H9 (cell line): ENCODE data around the gene CFH. TPM values are rescaled to one million over a fixed set of nuclear protein-coding genes. Genes with fewer than 3 reads are reported as not detected.
"Not testable (repeated sequence)": the region's sequence is repeated elsewhere in the genome, so short reads cannot be mapped to it uniquely, and the experiment has no call there.

Experiments used
- DNase-seq: peaks from one replicate; pipeline ENCODE4 v3.0.0-alpha.2; 2017
- H2AFZ ChIP-seq: one replicate; pipeline ENCODE4 v1.6.1; 2013; ENCODE audit warnings: mild to moderate bottlenecking, low read length, control low read depth, moderate library complexity
- H2AK5ac ChIP-seq: 2 replicates; pipeline ENCODE4 v1.6.1; 2013; ENCODE audit warnings: low read length, control low read depth, mixed read lengths; ENCODE audit not compliant: insufficient read length
- H2BK120ac ChIP-seq: one replicate; pipeline ENCODE4 v1.6.1; 2013; ENCODE audit warnings: low read depth, mild to moderate bottlenecking, low read length, control low read depth, inconsistent platforms; ENCODE audit not compliant: poor library complexity, severe bottlenecking
- H2BK12ac ChIP-seq: 2 replicates; pipeline ENCODE4 v1.6.1; 2013; ENCODE audit warnings: low read length, control low read depth, mixed read lengths, low read depth; ENCODE audit not compliant: insufficient read length
- H2BK15ac ChIP-seq: 2 replicates; pipeline ENCODE4 v1.6.1; 2013; ENCODE audit warnings: low read depth, low read length, control low read depth
- H2BK20ac ChIP-seq: one replicate; pipeline ENCODE4 v1.6.1; 2013; ENCODE audit warnings: low read depth, mild to moderate bottlenecking, low read length, control low read depth, inconsistent platforms; ENCODE audit not compliant: poor library complexity, severe bottlenecking
- H2BK5ac ChIP-seq: 2 replicates; pipeline ENCODE4 v1.6.1; 2013; ENCODE audit warnings: low read length, control low read depth, mixed read lengths; ENCODE audit not compliant: insufficient read length
- H3K14ac ChIP-seq: 2 replicates; pipeline ENCODE4 v1.6.1; 2013; ENCODE audit warnings: low read length, control low read depth; ENCODE audit not compliant: insufficient read depth
- H3K18ac ChIP-seq: 2 replicates; pipeline ENCODE4 v1.6.1; 2013; ENCODE audit warnings: low read depth, mild to moderate bottlenecking, mixed read lengths, low read length, control low read depth; ENCODE audit not compliant: insufficient read length
- H3K23ac ChIP-seq: 2 replicates; pipeline ENCODE4 v1.6.1; 2013; ENCODE audit warnings: low read length, control low read depth, mixed read lengths, low read depth; ENCODE audit not compliant: insufficient read length
- H3K23me2 ChIP-seq: 2 replicates; pipeline ENCODE4 v1.6.1; 2013; ENCODE audit warnings: low read depth, mild to moderate bottlenecking, mixed read lengths, low read length, control low read depth; ENCODE audit not compliant: insufficient read length, poor library complexity, severe bottlenecking
- H3K27ac ChIP-seq: 2 replicates; pipeline ENCODE4 v1.5.1; 2013; ENCODE audit warnings: low read length, control low read depth, mixed read lengths, low read depth; ENCODE audit not compliant: insufficient read length
- H3K27me3 ChIP-seq: 2 replicates; pipeline ENCODE4 v1.6.1; 2013; ENCODE audit warnings: low read length, control low read depth, inconsistent platforms; ENCODE audit not compliant: insufficient read depth
- H3K4ac ChIP-seq: 2 replicates; pipeline ENCODE4 v1.6.1; 2013; ENCODE audit warnings: low read depth, mild to moderate bottlenecking, control low read depth, inconsistent platforms, low read length, moderate library complexity
- H3K4me1 ChIP-seq: 2 replicates; pipeline ENCODE4 v1.6.1; 2013; ENCODE audit warnings: low read length, control low read depth, inconsistent platforms; ENCODE audit not compliant: insufficient read depth
- H3K4me2 ChIP-seq: 2 replicates; pipeline ENCODE4 v1.6.1; 2013; ENCODE audit warnings: low read length, control low read depth, mixed read lengths; ENCODE audit not compliant: insufficient read length, insufficient read depth
- H3K56ac ChIP-seq: 2 replicates; pipeline ENCODE4 v1.6.1; 2013; ENCODE audit warnings: low read depth, mild to moderate bottlenecking, mixed read lengths, low read length, control low read depth; ENCODE audit not compliant: insufficient read length
- H3K79me1 ChIP-seq: 2 replicates; pipeline ENCODE4 v1.6.1; 2013; ENCODE audit warnings: low read depth, mild to moderate bottlenecking, moderate library complexity, low read length, control low read depth, inconsistent platforms; ENCODE audit not compliant: insufficient read depth, poor library complexity, severe bottlenecking
- H3K79me2 ChIP-seq: 2 replicates; pipeline ENCODE4 v1.6.1; 2013; ENCODE audit warnings: low read length, control low read depth, inconsistent platforms; ENCODE audit not compliant: insufficient read depth
- H3K9ac ChIP-seq: 2 replicates; pipeline ENCODE4 v1.6.1; 2013; ENCODE audit warnings: low read length, control low read depth, mixed read lengths; ENCODE audit not compliant: insufficient read length; ENCODE audit errors: extremely low read depth
- H3K9me3 ChIP-seq: one replicate; pipeline ENCODE4 v1.6.1; 2013; ENCODE audit warnings: low read depth, low read length, inconsistent platforms; ENCODE audit not compliant: control insufficient read depth
- H3T11ph ChIP-seq: one replicate; pipeline ENCODE4 v1.6.1; 2013; ENCODE audit warnings: mild to moderate bottlenecking, low read length, control low read depth, inconsistent platforms
- H4K20me1 ChIP-seq: one replicate; pipeline ENCODE4 v1.6.1; 2013; ENCODE audit not compliant: control insufficient read depth, insufficient read length, insufficient read depth
- H4K5ac ChIP-seq: 2 replicates; pipeline ENCODE4 v1.6.1; 2013; ENCODE audit warnings: low read depth, mild to moderate bottlenecking, mixed read lengths, low read length, control low read depth; ENCODE audit not compliant: insufficient read length
- H4K8ac ChIP-seq: replicated peaks from 2 replicates; pipeline ENCODE4 v1.6.1; 2013; ENCODE audit warnings: low read length, control low read depth, mixed read lengths, low read depth; ENCODE audit not compliant: insufficient read length
- H4K91ac ChIP-seq: 2 replicates; pipeline ENCODE4 v1.6.1; 2013; ENCODE audit warnings: low read depth, mild to moderate bottlenecking, moderate library complexity, mixed read lengths, low read length, control low read depth; ENCODE audit not compliant: insufficient read length
- H3K27ac Mint-ChIP-seq, 3 experiments: 2 replicates in 2 of 3; 3 replicates in 1 of 3; pipeline ENCODE4 v1.8.0; 2020 to 2021; ENCODE audit warnings: mixed read lengths in 3 of 3, mild to moderate bottlenecking in 1 of 3, moderate library complexity in 1 of 3
- H3K27me3 Mint-ChIP-seq: 2 replicates; pipeline ENCODE4 v1.8.0; 2021; ENCODE audit warnings: low read depth, mild to moderate bottlenecking, moderate library complexity, mixed read lengths
- H3K36me3 Mint-ChIP-seq, 3 experiments: 2 replicates in 2 of 3; 3 replicates in 1 of 3; pipeline ENCODE4 v1.8.0; 2020 to 2021; ENCODE audit warnings: low read depth in 3 of 3, mixed read lengths in 3 of 3; ENCODE audit not compliant: insufficient read depth in 1 of 3
- H3K4me1 Mint-ChIP-seq, 2 experiments: 2 replicates each; pipeline ENCODE4 v1.8.0; 2020; ENCODE audit warnings: mixed read lengths in 2 of 2
- H3K4me3 Mint-ChIP-seq, 2 experiments: 2 replicates in 1 of 2; 3 replicates in 1 of 2; pipeline ENCODE4 v1.8.0; 2020 to 2021; ENCODE audit warnings: mild to moderate bottlenecking in 2 of 2, mixed read lengths in 2 of 2, moderate library complexity in 1 of 2
- H3K9me3 Mint-ChIP-seq, 2 experiments: 2 replicates in 1 of 2; 3 replicates in 1 of 2; pipeline ENCODE4 v1.8.0; 2020; ENCODE audit warnings: mild to moderate bottlenecking in 2 of 2, mixed read lengths in 2 of 2, moderate library complexity in 1 of 2
- WGBS: extraction: QIAGEN DNeasy Blood & Tissue Kit; methylation state at CpG from one replicate; pipeline ENCODE4 v1.1.7; 2013; ENCODE audit warnings: missing lambda C conversion rate, low lambda C conversion rate, mixed read lengths; ENCODE audit not compliant: insufficient read length; ENCODE audit errors: extremely low coverage; 5-methylcytosine and 5-hydroxymethylcytosine counted together
- total RNA-seq: library from RNA; stranded (reverse); gene quantifications from 2 replicates; pipeline ENCODE4 v1.2.1, GENCODE V29; 2021
- TF ChIP-seq, protein P1 (sequence below): fragments of 200-600 bp; sonication (generic); conservative IDR thresholded peaks from 3 replicates; pipeline ENCODE4 v1.8.0; 2021; ENCODE audit warnings: antibody characterized with exemption, mild to moderate bottlenecking

The CFH gene
- total RNA-seq, 1 experiment from 2014 or later = not detected

DNA sequence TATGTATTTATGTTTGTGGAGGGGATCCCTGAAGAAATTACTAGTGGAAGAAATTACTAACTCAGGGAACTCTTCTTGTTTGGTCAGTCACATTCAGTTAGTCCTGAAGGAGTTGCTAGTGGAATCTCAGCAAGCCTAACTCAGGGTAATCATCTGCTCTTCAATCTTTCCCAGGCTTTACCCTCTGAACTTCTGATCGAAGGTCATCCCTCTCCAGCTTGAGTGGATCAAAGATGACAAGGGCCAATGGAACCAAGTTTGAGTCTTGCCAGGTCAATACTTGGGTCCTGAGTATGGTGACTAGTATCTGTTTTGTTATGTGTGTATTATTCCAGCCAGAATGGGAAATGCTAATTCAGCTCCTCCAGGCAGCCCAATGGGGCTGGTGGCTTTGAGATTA is 49.3 kb downstream of the CFH start:
- Histone ChIP-seq H2AFZ (no peak overlapping the region), H2AK5ac (no peak overlapping the region), H3T11ph (no peak overlapping the region), H3K27ac (no peak overlapping the region), H3K14ac (no peak overlapping the region), H3K79me1 (no peaks in the 10 kb centered on the region), H3K18ac (no peak overlapping the region), H3K56ac (no peak overlapping the region), H3K23ac (no peak overlapping the region), H3K27me3 (no peaks in the 10 kb centered on the region), H2BK15ac (no peak overlapping the region), H4K5ac (no peak overlapping the region), H4K20me1 (no peaks in the 10 kb centered on the region), H3K9me3 (no peaks in the 10 kb centered on the region), H2BK120ac (no peak overlapping the region), H3K4me2 (no peak overlapping the region), H3K9ac (no peak overlapping the region), H4K91ac (no peak overlapping the region), H3K23me2 (no peaks in the 10 kb centered on the region), H4K8ac (no peak overlapping the region), H3K4ac (no peak overlapping the region), H3K4me1 (no peaks in the 10 kb centered on the region), H2BK20ac (no peak overlapping the region), H2BK12ac (no peak overlapping the region), H3K79me2 (no peaks in the 10 kb centered on the region), H2BK5ac (no peak overlapping the region)
- Mint-ChIP-seq H3K4me1 (no peaks in the 10 kb centered on the region), H3K9me3 (no peaks in the 10 kb centered on the region; a peak in 1 of 5 replicates), H3K36me3 (no peaks in the 10 kb centered on the region), H3K27ac (no peak overlapping the region; a peak in 1 of 7 replicates), H3K27me3 (no peaks in the 10 kb centered on the region), H3K4me3 (no peak overlapping the region)
- TF ChIP-seq, protein P1, sequence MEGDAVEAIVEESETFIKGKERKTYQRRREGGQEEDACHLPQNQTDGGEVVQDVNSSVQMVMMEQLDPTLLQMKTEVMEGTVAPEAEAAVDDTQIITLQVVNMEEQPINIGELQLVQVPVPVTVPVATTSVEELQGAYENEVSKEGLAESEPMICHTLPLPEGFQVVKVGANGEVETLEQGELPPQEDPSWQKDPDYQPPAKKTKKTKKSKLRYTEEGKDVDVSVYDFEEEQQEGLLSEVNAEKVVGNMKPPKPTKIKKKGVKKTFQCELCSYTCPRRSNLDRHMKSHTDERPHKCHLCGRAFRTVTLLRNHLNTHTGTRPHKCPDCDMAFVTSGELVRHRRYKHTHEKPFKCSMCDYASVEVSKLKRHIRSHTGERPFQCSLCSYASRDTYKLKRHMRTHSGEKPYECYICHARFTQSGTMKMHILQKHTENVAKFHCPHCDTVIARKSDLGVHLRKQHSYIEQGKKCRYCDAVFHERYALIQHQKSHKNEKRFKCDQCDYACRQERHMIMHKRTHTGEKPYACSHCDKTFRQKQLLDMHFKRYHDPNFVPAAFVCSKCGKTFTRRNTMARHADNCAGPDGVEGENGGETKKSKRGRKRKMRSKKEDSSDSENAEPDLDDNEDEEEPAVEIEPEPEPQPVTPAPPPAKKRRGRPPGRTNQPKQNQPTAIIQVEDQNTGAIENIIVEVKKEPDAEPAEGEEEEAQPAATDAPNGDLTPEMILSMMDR = no peak
- no peak for DNase-seq
- no CpG with 5 or more reads among the region's 1 CpG for WGBS

DNA sequence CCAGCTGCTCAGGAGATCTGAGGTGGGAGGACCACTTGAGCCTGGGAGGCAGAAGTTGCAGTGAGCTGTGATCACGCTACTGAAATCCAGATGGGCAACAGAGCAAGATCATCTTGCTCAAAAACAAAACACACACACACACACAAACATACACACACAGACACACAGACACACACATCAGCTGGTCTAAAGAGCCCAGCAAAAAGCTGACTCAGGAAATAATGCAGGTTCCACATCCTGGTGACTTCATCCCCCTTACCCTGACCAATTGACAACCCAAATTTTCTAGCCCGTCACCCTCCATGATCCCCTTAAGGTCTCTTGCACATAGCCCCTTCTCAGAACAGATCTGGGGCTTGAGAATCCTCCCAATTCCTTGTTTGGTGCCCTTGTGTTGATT is 58.0 kb downstream of the CFH start:
- not testable (repeated sequence) for H3K56ac ChIP-seq, H3K27me3 Mint-ChIP-seq, H2BK12ac ChIP-seq, H2BK15ac ChIP-seq, H3K4me3 Mint-ChIP-seq, H4K91ac ChIP-seq, H3K9me3 ChIP-seq, H3K9ac ChIP-seq, DNase-seq, H4K20me1 ChIP-seq, H2BK120ac ChIP-seq, H3K27ac Mint-ChIP-seq, H3K18ac ChIP-seq, H2BK20ac ChIP-seq, H3K4ac ChIP-seq, H3K27ac ChIP-seq, H4K5ac ChIP-seq, H3K79me2 ChIP-seq, H3K79me1 ChIP-seq, H3K9me3 Mint-ChIP-seq, H3K4me1 ChIP-seq, H3T11ph ChIP-seq, H4K8ac ChIP-seq, H3K4me1 Mint-ChIP-seq, H3K4me2 ChIP-seq, H2BK5ac ChIP-seq, H3K14ac ChIP-seq, H2AK5ac ChIP-seq, H3K27me3 ChIP-seq, H3K23me2 ChIP-seq, H3K36me3 Mint-ChIP-seq, H3K23ac ChIP-seq, H2AFZ ChIP-seq
- WGBS = no CpG with 5 or more reads among the region's 2 CpGs
